Gastroesophageal sphincter (tissue), 4 donors: Measurements from ENCODE around the gene NUP205. TPM values are rescaled to one million over a fixed set of nuclear protein-coding genes. Genes with fewer than 3 reads are reported as not detected.

Source experiments
- ATAC-seq: fragments of 150-250 bp; one replicate; pipeline ENCODE4 v1.9.1; 2016; ENCODE audit warnings: mild to moderate bottlenecking, moderate library complexity
- H3K27ac ChIP-seq, 4 donors: fragments of 200-600 bp; sonication (generic) in 3 of 4; 1 replicate in 3 of 4; 2 replicates in 1 of 4; pipeline ENCODE4 v1.5.1; 2016 to 2019
- H3K27me3 ChIP-seq: fragments of 200-600 bp; sonication (generic); one replicate; pipeline ENCODE4 v1.5.1; 2019
- H3K36me3 ChIP-seq, 2 donors: fragments of 200-600 bp; sonication (generic); one replicate each; pipeline ENCODE4 v1.5.1; 2019; ENCODE audit warnings: control low read depth in 1 of 2
- H3K4me1 ChIP-seq, 3 donors: fragments of 200-600 bp; sonication (generic); 1 replicate in 2 of 3; 2 replicates in 1 of 3; pipeline ENCODE4 v1.5.1; 2016 to 2019; ENCODE audit warnings: control low read depth in 2 of 3
- H3K4me3 ChIP-seq, 2 donors: fragments of 200-600 bp; sonication (generic); one replicate each; pipeline ENCODE4 v1.5.1; 2019; ENCODE audit warnings: mild to moderate bottlenecking in 1 of 2, moderate library complexity in 1 of 2
- H3K9me3 ChIP-seq, 3 donors: fragments of 200-600 bp; sonication (generic); one replicate each; pipeline ENCODE4 v1.5.1; 2017 to 2019; ENCODE audit warnings: control low read depth in 2 of 3
- CTCF ChIP-seq, 4 experiments: fragments of 200-600 bp in 2 of 4; fragments of 450-650 bp in 2 of 4; sonication (generic) in 1 of 4; IDR thresholded peaks; one replicate each; pipeline ENCODE4 v1.5.1; 2017 to 2019; ENCODE audit warnings: antibody characterized with exemption in 4 of 4, mild to moderate bottlenecking in 2 of 4, moderate library complexity in 2 of 4
- EP300 ChIP-seq: sonication (generic); formaldehyde crosslinking; IDR thresholded peaks from one replicate; pipeline ENCODE4 v1.6.1; 2017; ENCODE audit warnings: antibody characterized with exemption, mild to moderate bottlenecking
- POLR2A ChIP-seq, 2 donors: fragments of 450-650 bp; IDR thresholded peaks; one replicate each; pipeline ENCODE4 v1.6.1; 2017; ENCODE audit warnings: antibody characterized with exemption in 2 of 2, mild to moderate bottlenecking in 2 of 2, moderate library complexity in 1 of 2
- POLR2AphosphoS5 ChIP-seq: sonication (generic); formaldehyde crosslinking; IDR thresholded peaks from one replicate; pipeline ENCODE4 v1.6.1; 2017; ENCODE audit warnings: antibody characterized with exemption
- WGBS, 2 donors: methylation state at CpG; one replicate each; pipeline ENCODE4 v1.1.5; 2018; ENCODE audit warnings: low coverage in 1 of 2; 5-methylcytosine and 5-hydroxymethylcytosine counted together
- total RNA-seq, 4 donors: library from RNA; depleted of rRNA; stranded (reverse); fragments of >200 nt; gene quantifications; one replicate each; pipeline ENCODE4 v1.1.0, GENCODE V29; 2016

Gene NUP205
- total RNA-seq, 4 donors from 2014 or later: 28.4 to 38.8 (median 32.4) TPM

GRCh38 chr7:135541029-135541428 is 16.7 kb upstream of the NUP205 start:
- Histone ChIP-seq H3K27me3 (no peaks in the 10 kb centered on the region), H3K36me3 (no peaks in the 10 kb centered on the region), H3K4me3 (no peak overlapping the region), H3K27ac (no peak overlapping the region), H3K4me1 (no peaks in the 10 kb centered on the region), H3K9me3 (no peaks in the 10 kb centered on the region)
- ATAC-seq: no peak
- TF ChIP-seq POLR2A (IDR thresholded peaks at IDR 0.05) (no peak), CTCF (IDR thresholded peaks at IDR 0.05) (no peak), POLR2AphosphoS5 (no peak), EP300 (no peak)
- 94 to 95% methylated on average over 4 to 6 of the region's 6 CpGs for WGBS, 2 donors

DNA sequence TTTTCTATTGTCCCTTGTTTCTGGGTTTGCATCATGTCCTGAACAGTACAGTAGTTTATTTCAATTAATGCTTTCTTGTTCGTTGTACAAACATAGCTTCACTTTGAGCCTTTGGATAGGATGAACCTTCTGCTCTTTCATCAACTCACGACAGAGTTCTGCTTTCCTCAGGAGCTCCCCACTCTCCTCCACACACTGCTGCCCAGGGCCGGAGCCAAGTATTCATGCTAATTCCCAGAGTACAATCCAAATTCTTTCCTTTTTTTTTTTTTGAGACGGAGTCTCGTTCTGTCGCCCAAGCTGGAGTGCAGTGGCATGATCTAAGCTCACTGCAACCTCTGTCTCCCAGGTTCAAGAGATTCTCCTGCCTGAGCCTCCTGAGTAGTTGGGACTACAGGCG is 7.5 kb upstream of the NUP205 start:
- peaks cover 17% of the 10 kb centered on the region for H3K27me3 ChIP-seq
- H3K4me3 ChIP-seq: no peak overlapping the region
- WGBS, 2 donors: 58 to 73% methylated on average over 3 to 6 of the region's 7 CpGs
- no peaks in the 10 kb centered on the region for H3K4me1 ChIP-seq
- no peak for TF ChIP-seq POLR2A (IDR thresholded peaks at IDR 0.05)
- no peak for TF ChIP-seq POLR2AphosphoS5
- TF ChIP-seq EP300: no peak
- no peak for TF ChIP-seq CTCF (IDR thresholded peaks at IDR 0.05)
- H3K36me3 ChIP-seq: no peaks in the 10 kb centered on the region
- no peak for ATAC-seq
- no peaks in the 10 kb centered on the region for H3K9me3 ChIP-seq
- no peak overlapping the region for H3K27ac ChIP-seq

GRCh38 chr7:135552148-135552547 is 5.6 kb upstream of the NUP205 start:
- Histone ChIP-seq H3K36me3 (no peaks in the 10 kb centered on the region), H3K4me3 (no peak overlapping the region), H3K27me3 (peaks cover 17% of the 10 kb centered on the region), H3K27ac (no peak overlapping the region), H3K4me1 (no peaks in the 10 kb centered on the region), H3K9me3 (no peaks in the 10 kb centered on the region)
- TF ChIP-seq CTCF (IDR thresholded peaks at IDR 0.05) (no peak), EP300 (no peak), POLR2A (IDR thresholded peaks at IDR 0.05) (no peak), POLR2AphosphoS5 (no peak)
- ATAC-seq: no peak
- 46% methylated on average over 3 of the region's 3 CpGs; no CpG with 5 or more reads in 1 of the 2 donors for WGBS, 2 donors

- TF ChIP-seq POLR2A (IDR thresholded peaks at IDR 0.05): no peak
- TF ChIP-seq POLR2AphosphoS5: no peak
- TF ChIP-seq CTCF (IDR thresholded peaks at IDR 0.05): no peak
- TF ChIP-seq EP300: no peak
- no peaks in the 10 kb centered on the region for H3K9me3 ChIP-seq
- no peaks in the 10 kb centered on the region for H3K36me3 ChIP-seq
- no peak overlapping the region for H3K27ac ChIP-seq
- WGBS, 2 donors: 77 to 85% methylated on average over 3 of the region's 3 CpGs
- no peak overlapping the region for H3K4me3 ChIP-seq
- no peaks in the 10 kb centered on the region for H3K4me1 ChIP-seq
- peaks cover 17% of the 10 kb centered on the region for H3K27me3 ChIP-seq
- ATAC-seq: no peak
Observed at GRCh38 chr7:135553346-135553745, 4.4 kb upstream of the NUP205 start.

DNA sequence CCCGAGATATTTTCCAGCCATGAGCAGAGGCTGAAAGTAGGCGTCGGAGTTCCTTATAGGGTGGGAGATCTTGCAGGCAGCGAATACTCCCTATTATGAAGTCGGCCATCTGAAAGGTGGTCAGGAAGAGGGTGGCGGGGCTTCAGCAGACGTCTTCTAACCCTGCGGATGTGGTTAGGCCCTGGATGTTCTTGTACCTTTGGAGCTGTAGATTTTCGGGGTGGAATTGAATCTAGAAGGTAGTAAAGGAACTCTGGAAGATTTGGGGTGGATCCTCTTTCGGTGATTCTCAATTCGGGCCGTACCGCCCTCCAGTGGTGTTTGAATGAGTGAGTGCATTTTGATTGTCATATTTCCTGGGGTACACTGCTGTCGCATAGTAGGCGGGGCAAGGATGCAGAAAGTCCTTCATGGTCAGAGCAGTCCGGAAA is 635 bp downstream of the NUP205 start:
- Histone ChIP-seq H3K4me3 (peak overlapping the region; percentile 69 to 99), H3K4me1 (peaks cover 0 to 23% (median 12%) of the 10 kb centered on the region in 3 donors), H3K9me3 (no peaks in the 10 kb centered on the region), H3K27ac (peak overlapping the region; percentile 90 to 98 (median 94)), H3K27me3 (no peaks in the 10 kb centered on the region), H3K36me3 (no peaks in the 10 kb centered on the region)
- 0% methylated on average over 6 to 10 of the region's 16 CpGs for WGBS, 2 donors
- ATAC-seq: peak; percentile 57
- TF ChIP-seq CTCF (IDR thresholded peaks at IDR 0.05): peak in 3 of 4 experiments; percentile 34 to 62 (median 47)
- no peak for TF ChIP-seq POLR2AphosphoS5
